ENCODE data around the gene ST6GALNAC2.

- TF ChIP-seq POLR2AphosphoS5 (IDR thresholded peaks at IDR 0.05; ENCODE audit: low read depth, low read length) (no peak; the same call in 1 of the 2 replicates), SIN3A (IDR thresholded peaks at IDR 0.05; ENCODE audit: borderline replicate concordance, insufficient read depth, low read depth, low read length) (no peak), REST (IDR thresholded peaks at IDR 0.05; ENCODE audit: insufficient read depth in 1 of 2, low read depth in 2 of 2, low read length in 1 of 2) (no peak)
- TF ChIP-seq, protein P1, sequence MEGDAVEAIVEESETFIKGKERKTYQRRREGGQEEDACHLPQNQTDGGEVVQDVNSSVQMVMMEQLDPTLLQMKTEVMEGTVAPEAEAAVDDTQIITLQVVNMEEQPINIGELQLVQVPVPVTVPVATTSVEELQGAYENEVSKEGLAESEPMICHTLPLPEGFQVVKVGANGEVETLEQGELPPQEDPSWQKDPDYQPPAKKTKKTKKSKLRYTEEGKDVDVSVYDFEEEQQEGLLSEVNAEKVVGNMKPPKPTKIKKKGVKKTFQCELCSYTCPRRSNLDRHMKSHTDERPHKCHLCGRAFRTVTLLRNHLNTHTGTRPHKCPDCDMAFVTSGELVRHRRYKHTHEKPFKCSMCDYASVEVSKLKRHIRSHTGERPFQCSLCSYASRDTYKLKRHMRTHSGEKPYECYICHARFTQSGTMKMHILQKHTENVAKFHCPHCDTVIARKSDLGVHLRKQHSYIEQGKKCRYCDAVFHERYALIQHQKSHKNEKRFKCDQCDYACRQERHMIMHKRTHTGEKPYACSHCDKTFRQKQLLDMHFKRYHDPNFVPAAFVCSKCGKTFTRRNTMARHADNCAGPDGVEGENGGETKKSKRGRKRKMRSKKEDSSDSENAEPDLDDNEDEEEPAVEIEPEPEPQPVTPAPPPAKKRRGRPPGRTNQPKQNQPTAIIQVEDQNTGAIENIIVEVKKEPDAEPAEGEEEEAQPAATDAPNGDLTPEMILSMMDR (IDR thresholded peaks at IDR 0.05): no peak
Observed at GRCh38 chr17:76566613-76566943, 19.1 kb downstream of the ST6GALNAC2 start.

All from Panc1 (cell line).